Pancreas (tissue), 10 donors: ENCODE results near the gene NT5C1B. TPM values are rescaled to one million over a fixed set of nuclear protein-coding genes. Genes with fewer than 3 reads are reported as not detected.

Experiments used
- ATAC-seq, 4 donors: fragments of 200-7000 bp; cut with Tn5 transposase; one replicate each; pipeline versions ENCODE4 v1.8.0 to v1.9.1; 2020; ENCODE audit warnings: mild to moderate bottlenecking in 4 of 4, moderate library complexity in 4 of 4
- DNase-seq, 6 donors: peaks; one replicate each; pipeline ENCODE4 v3.0.0-alpha.2; 2020
- FAIRE-seq: peaks from 2 replicates; lab custom pipeline; 2012; peaks lifted over from hg19 to GRCh38; lab: Jason Lieb, UNC
- H3K27ac ChIP-seq, 4 donors: fragments of 200-600 bp; sonication (generic); 1 replicate in 3 of 4; 2 replicates in 1 of 4; pipeline versions ENCODE4 v1.5.0 to v1.8.0; 2020
- H3K27me3 ChIP-seq, 4 donors: fragments of 200-600 bp; one replicate each; pipeline ENCODE4 v1.8.0; 2021
- H3K36me3 ChIP-seq, 3 donors: fragments of 200-600 bp; sonication (generic) in 1 of 3; one replicate each; pipeline versions ENCODE4 v1.5.0 to v1.8.0; 2020 to 2021
- H3K4me1 ChIP-seq, 3 donors: fragments of 200-600 bp; one replicate each; pipeline ENCODE4 v1.8.0; 2021
- H3K4me3 ChIP-seq, 4 donors: fragments of 200-600 bp; sonication (generic) in 2 of 4; one replicate each; pipeline versions ENCODE4 v1.5.0 to v1.8.0; 2020 to 2021
- H3K9me3 ChIP-seq, 4 donors: fragments of 200-600 bp; one replicate each; pipeline ENCODE4 v1.8.0; 2021
- WGBS, 2 donors: extraction: QIAGEN DNeasy Blood & Tissue Kit; methylation state at CpG; one replicate each; pipeline ENCODE4 v1.1.7; 2013; 5-methylcytosine and 5-hydroxymethylcytosine counted together
- intact Hi-C, 3 donors: fragments of 100-400 bp; cut with DNase I; formaldehyde crosslinking; loops; one replicate each; pipeline versions ENCODE4 v1.11.1 to v1.14.2; 2022
- polyA plus RNA-seq, 2 donors: library from polyadenylated mRNA; stranded (reverse); fragments of 200-250 nt; gene quantifications; one replicate each; pipeline ENCODE4 v1.2.3, GENCODE V29; 2013
- total RNA-seq, 6 donors: library from RNA; stranded (reverse); fragmentation: NEBNext Ultra II Directional in 4 of 6; extraction: Animal tissue kit (Norgen Biotek cat#: 25700) in 4 of 6; gene quantifications; one replicate each; pipeline versions ENCODE4 v1.2.1 to v1.2.4, GENCODE V29; 2021 to 2023
- TF ChIP-seq, protein P1 (sequence below), 4 donors: fragments of 200-600 bp; sonication (generic) in 3 of 4; IDR thresholded peaks; one replicate each; pipeline versions ENCODE4 v1.5.0 to v1.8.0; 2021; ENCODE audit warnings: antibody characterized with exemption in 4 of 4
- donor health status: healthy with polysubstance abuse.
- donor health status: DM: no; HTN: no; CAD: no; lungs with moderate emphysema.
- donor health status: DM: no; HTN: no; CAD: no.
- donor health status: control.
- donor health status: control.
- donor health status: Bipolar disorder and iron deficiency.
- donor health status: DM: yes; HTN: yes; CAD: no.
- donor health status: DM: no; HTN: no; CAD: no.
- donor health status: DM: no; HTN: no; CAD: no.
- donor health status: DM: yes; HTN: yes; CAD: no.

NT5C1B gene
- total and polyA plus RNA-seq, 8 donors, result 0.05 TPM; not detected in 7

DNA sequence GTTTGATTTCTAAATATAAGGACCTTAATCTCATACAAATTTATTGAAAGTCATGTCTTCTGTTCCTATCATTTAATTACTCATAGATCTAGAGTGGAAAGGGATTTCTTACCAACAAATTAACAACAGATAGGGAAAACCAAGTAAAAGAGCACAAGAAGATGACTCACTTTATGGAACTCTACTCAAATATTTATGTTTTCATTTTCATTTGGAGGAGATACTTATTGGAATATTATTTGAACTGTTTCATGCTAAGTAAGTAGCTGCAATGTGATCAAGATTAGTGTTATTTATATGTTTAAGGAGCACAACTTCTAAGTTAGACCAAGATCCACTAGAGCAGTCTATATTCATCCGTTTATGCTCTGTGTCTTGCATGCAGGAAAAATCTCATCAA, 1.3 kb downstream of the NT5C1B start:
- Histone ChIP-seq H3K9me3 (no peaks in the 10 kb centered on the region), H3K4me1 (no peaks in the 10 kb centered on the region), H3K27me3 (no peaks in the 10 kb centered on the region), H3K36me3 (no peaks in the 10 kb centered on the region), H3K27ac (no peak overlapping the region), H3K4me3 (no peak overlapping the region)
- no peak for FAIRE-seq
- TF ChIP-seq, protein P1, sequence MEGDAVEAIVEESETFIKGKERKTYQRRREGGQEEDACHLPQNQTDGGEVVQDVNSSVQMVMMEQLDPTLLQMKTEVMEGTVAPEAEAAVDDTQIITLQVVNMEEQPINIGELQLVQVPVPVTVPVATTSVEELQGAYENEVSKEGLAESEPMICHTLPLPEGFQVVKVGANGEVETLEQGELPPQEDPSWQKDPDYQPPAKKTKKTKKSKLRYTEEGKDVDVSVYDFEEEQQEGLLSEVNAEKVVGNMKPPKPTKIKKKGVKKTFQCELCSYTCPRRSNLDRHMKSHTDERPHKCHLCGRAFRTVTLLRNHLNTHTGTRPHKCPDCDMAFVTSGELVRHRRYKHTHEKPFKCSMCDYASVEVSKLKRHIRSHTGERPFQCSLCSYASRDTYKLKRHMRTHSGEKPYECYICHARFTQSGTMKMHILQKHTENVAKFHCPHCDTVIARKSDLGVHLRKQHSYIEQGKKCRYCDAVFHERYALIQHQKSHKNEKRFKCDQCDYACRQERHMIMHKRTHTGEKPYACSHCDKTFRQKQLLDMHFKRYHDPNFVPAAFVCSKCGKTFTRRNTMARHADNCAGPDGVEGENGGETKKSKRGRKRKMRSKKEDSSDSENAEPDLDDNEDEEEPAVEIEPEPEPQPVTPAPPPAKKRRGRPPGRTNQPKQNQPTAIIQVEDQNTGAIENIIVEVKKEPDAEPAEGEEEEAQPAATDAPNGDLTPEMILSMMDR (IDR thresholded peaks at IDR 0.05), result no peak
- 85 to 95% methylated on average over 1 of the region's 1 CpG for WGBS, 2 donors
- no peak for ATAC-seq
- DNase-seq, result no peak
- intact Hi-C loops, result no loop called here

DNA sequence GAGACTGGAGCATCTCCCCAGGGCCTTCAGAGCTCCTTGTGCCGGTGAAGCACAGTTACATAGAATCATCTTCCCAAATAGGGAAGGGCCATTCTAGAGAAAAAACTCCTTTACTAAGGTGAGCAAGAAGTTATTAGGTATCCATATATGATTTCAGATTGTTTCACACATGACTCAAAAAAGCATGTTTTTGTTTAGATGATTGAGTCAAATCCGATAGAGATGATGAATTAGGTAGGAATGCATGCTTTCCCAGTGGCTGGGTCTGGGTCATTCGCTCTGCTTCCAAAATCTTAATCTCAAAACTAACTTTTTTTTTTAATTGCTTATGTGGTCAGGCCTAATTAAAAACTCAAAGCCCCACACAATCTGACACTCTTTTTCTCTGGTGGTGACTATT, 3.8 kb downstream of the NT5C1B start:
- TF ChIP-seq, protein P1 (IDR thresholded peaks at IDR 0.05), result no peak
- H3K36me3 ChIP-seq, result no peaks in the 10 kb centered on the region
- FAIRE-seq (no peak), ATAC-seq (no peak), DNase-seq (no peak)
- H3K4me1 ChIP-seq, result no peaks in the 10 kb centered on the region
- 96 to 98% methylated on average over 3 of the region's 3 CpGs for WGBS, 2 donors
- H3K4me3 ChIP-seq, result no peak overlapping the region
- no peaks in the 10 kb centered on the region for H3K27me3 ChIP-seq
- intact Hi-C loops, result no loop called here
- H3K27ac ChIP-seq, result no peak overlapping the region
- H3K9me3 ChIP-seq, result no peaks in the 10 kb centered on the region

DNA sequence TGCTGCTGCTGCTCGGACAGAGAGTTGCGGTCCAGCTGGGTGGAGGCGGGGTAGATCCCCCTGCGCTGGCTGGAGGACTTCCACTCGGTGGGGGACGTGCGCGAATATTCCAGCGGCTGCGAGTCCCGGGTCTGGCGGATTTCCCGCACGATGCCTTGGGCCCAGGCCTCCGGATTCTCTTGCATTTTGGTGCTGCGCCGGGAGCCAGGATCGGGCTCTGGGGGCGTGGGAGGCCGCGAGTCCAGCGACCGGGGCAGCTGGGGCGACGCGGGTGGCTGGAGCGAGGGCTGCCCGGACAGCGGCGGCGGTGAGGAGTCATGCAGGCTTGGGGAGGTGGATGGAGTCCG, 4.8 kb downstream of the NT5C1B start:
- DNase-seq (peak in 2 of 6 donors; percentile 42 to 46), ATAC-seq (no peak), FAIRE-seq (no peak)
- intact Hi-C loops, result no loop called here
- TF ChIP-seq, protein P1 (IDR thresholded peaks at IDR 0.05), result no peak
- H3K9me3 ChIP-seq, result no peaks in the 10 kb centered on the region
- H3K4me1 ChIP-seq, result no peaks in the 10 kb centered on the region
- H3K27ac ChIP-seq, result no peak overlapping the region
- H3K27me3 ChIP-seq, result no peaks in the 10 kb centered on the region
- no peaks in the 10 kb centered on the region for H3K36me3 ChIP-seq
- no peak overlapping the region for H3K4me3 ChIP-seq
- 81 to 84% methylated on average over 32 of the region's 32 CpGs for WGBS, 2 donors

DNA sequence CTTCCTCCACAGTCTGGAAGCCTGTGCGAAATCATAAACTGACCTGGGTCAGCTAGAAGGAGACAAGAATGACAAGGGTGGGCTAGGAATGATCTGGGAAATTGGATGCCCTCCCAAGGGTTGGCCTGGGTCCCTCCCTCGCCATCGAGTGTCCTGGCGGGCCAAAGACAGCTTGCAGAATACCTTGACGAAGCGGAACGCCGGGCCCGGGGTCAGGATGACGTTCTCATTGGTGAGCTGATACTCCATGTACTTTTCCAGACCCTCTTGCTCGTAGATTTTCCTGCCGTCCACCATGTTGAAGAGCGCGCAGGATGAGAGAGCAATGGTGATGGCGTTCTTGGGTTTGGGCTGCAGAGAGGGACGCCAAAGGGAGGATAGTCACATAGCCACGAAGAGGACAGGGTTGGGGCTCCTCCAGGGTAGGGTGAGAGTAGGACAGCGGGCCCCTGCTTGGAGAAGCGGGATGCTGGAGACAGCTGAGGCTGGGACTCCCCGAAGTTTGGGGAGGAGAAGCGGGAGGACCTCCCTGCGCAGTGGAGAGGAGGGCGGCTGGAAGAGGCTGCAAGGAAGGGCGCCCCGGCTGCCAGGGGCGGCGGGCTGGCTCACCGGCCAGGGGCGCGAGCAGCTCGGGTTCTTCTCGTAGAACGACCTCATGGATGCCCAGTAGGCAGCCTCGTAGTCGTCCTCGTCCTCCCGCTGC, 5.3 kb downstream of the NT5C1B start:
- no peak for ATAC-seq
- H3K36me3 ChIP-seq, result no peaks in the 10 kb centered on the region

DNA sequence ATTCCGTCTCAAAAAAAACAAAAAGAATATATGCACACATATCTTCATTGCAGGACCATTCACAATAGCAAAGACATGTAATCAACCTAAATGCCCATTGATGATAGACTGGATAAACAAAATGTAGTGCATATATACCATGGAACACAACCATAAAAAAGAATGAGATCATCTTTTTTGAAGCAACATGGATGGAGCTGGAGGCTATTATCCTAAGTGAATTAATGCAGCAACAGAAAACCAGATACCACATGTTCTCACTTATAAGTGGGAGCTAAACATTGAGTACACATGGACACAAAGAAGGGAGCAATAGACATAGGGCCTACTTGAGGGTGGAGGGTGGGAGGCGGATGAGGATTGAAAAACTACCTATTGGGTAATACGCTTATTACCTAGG, 8.8 kb downstream of the NT5C1B start:
- FAIRE-seq (no peak), ATAC-seq (no peak), DNase-seq (no peak)
- TF ChIP-seq, protein P1 (IDR thresholded peaks at IDR 0.05), result no peak
- Histone ChIP-seq H3K27ac (no peak overlapping the region), H3K9me3 (no peaks in the 10 kb centered on the region), H3K4me1 (no peaks in the 10 kb centered on the region), H3K36me3 (no peaks in the 10 kb centered on the region), H3K27me3 (no peaks in the 10 kb centered on the region), H3K4me3 (no peak overlapping the region)
- intact Hi-C loops, result no loop called here
- 97 to 99% methylated on average over 3 of the region's 3 CpGs for WGBS, 2 donors

More for the DNA sequence above, 5.3 kb downstream of the NT5C1B start:
- intact Hi-C loops, result no loop called here
- Histone ChIP-seq H3K9me3 (no peaks in the 10 kb centered on the region), H3K4me3 (no peak overlapping the region), H3K27ac (no peak overlapping the region), H3K4me1 (no peaks in the 10 kb centered on the region), H3K27me3 (no peaks in the 10 kb centered on the region)
- WGBS, 2 donors, result 93% methylated on average over 37 of the region's 37 CpGs
- TF ChIP-seq, protein P1 (IDR thresholded peaks at IDR 0.05), result no peak
- FAIRE-seq, result no peak
- peak in 1 of 6 donors; percentile 29 for DNase-seq
